H1 (cell line): ENCODE results near the gene INTS7. TPM values are rescaled to one million over a fixed set of nuclear protein-coding genes. Genes with fewer than 3 reads are reported as not detected.

ENCODE experiments used
- CTCF ChIA-PET: fragments of 300-600 bp; sonication (Branson Sonifier 250); formaldehyde crosslinking; loops from one replicate; lab custom pipeline; 2021; ENCODE audit not compliant: partially characterized antibody; lab: Charles Lee
- POLR2A ChIA-PET: fragments of 300-600 bp; sonication (Branson Sonifier 250); formaldehyde crosslinking; loops from one replicate; lab custom pipeline; 2021; ENCODE audit warnings: inconsistent platforms; ENCODE audit not compliant: partially characterized antibody; lab: Charles Lee
- DNase-seq, 2 experiments: peaks; one replicate each; pipeline versions ENCODE4 v3.0.0 to v3.0.0-alpha.2; 2010 to 2022; ENCODE audit warnings: low spot score in 2 of 2, low read depth in 1 of 2, mixed read lengths in 1 of 2
- FAIRE-seq: peaks from 2 replicates; lab custom pipeline; 2011; peaks lifted over from hg19 to GRCh38; lab: Jason Lieb, UNC
- H2AFZ ChIP-seq: 2 replicates; pipeline ENCODE4 v1.8.1; 2012; ENCODE audit warnings: low read length, inconsistent platforms
- H2AK5ac ChIP-seq: 2 replicates; pipeline ENCODE4 v1.6.1; 2013; ENCODE audit warnings: low read depth, low read length
- H2BK120ac ChIP-seq: replicated peaks from 2 replicates; pipeline ENCODE3; 2013; ENCODE audit warnings: low read depth, low read length, inconsistent platforms
- H2BK12ac ChIP-seq: 2 replicates; pipeline ENCODE4 v1.6.1; 2013; ENCODE audit warnings: low read depth, low read length
- H2BK15ac ChIP-seq: 2 replicates; pipeline ENCODE4 v1.6.1; 2013; ENCODE audit warnings: low read length
- H2BK20ac ChIP-seq: 2 replicates; pipeline ENCODE4 v1.6.1; 2013; ENCODE audit warnings: low read length
- H2BK5ac ChIP-seq: 2 replicates; pipeline ENCODE4 v1.6.1; 2013; ENCODE audit warnings: low read depth, low read length
- H3K14ac ChIP-seq: 2 replicates; pipeline ENCODE4 v1.6.1; 2013; ENCODE audit warnings: inconsistent platforms; ENCODE audit not compliant: insufficient read length
- H3K18ac ChIP-seq: 2 replicates; pipeline ENCODE4 v1.6.1; 2013; ENCODE audit warnings: low read length; ENCODE audit errors: extremely low read depth
- H3K23ac ChIP-seq: 2 replicates; pipeline ENCODE4 v1.6.1; 2013; ENCODE audit warnings: inconsistent platforms; ENCODE audit not compliant: insufficient read length
- H3K23me2 ChIP-seq: 2 replicates; pipeline ENCODE4 v1.6.1; 2013; ENCODE audit warnings: low read depth, low read length
- H3K27ac ChIP-seq: 2 replicates; pipeline ENCODE4 v1.6.1; 2011; ENCODE audit warnings: low read depth, low read length, inconsistent platforms
- H3K27me3 ChIP-seq, 4 experiments: replicated peaks in 1 of 4; 1 replicate in 1 of 4; 2 replicates in 3 of 4; pipeline versions ENCODE4 v1.6.1 to v1.8.1; 2011 to 2013; ENCODE audit warnings: low read length in 3 of 4, mild to moderate bottlenecking in 3 of 4, inconsistent platforms in 2 of 4, mixed read lengths in 2 of 4, moderate library complexity in 1 of 4; ENCODE audit not compliant: control insufficient read depth in 3 of 4, insufficient read depth in 3 of 4; ENCODE audit errors: extremely low read depth in 1 of 4
- H3K36me3 ChIP-seq, 4 experiments: 2 replicates each; pipeline versions ENCODE4 v1.6.1 to v1.8.1; 2011 to 2013; ENCODE audit warnings: mild to moderate bottlenecking in 4 of 4, low read length in 3 of 4, moderate library complexity in 2 of 4, control low read depth in 1 of 4, inconsistent platforms in 1 of 4; ENCODE audit not compliant: insufficient read depth in 4 of 4, control insufficient read depth in 2 of 4
- H3K4ac ChIP-seq: replicated peaks from 2 replicates; pipeline ENCODE3; 2013; ENCODE audit warnings: low read length, low read depth, mixed read lengths, inconsistent platforms; ENCODE audit not compliant: insufficient read length
- H3K4me1 ChIP-seq, 4 experiments: replicated peaks in 1 of 4; 1 replicate in 1 of 4; 2 replicates in 3 of 4; pipeline versions ENCODE4 v1.6.1 to v1.8.1; 2011 to 2013; ENCODE audit warnings: low read length in 3 of 4, inconsistent platforms in 2 of 4, mixed read lengths in 1 of 4; ENCODE audit not compliant: insufficient read depth in 4 of 4, control insufficient read depth in 3 of 4
- H3K4me2 ChIP-seq, 2 experiments: 2 replicates each; pipeline versions ENCODE4 v1.6.1 to v1.8.1; 2011 to 2013; ENCODE audit warnings: low read depth in 2 of 2, low read length in 2 of 2, control low read depth in 1 of 2, inconsistent platforms in 1 of 2, mild to moderate bottlenecking in 1 of 2; ENCODE audit not compliant: insufficient read depth in 1 of 2
- H3K4me3 ChIP-seq, 4 experiments: fragments of 200-600, 300-600 bp in 1 of 4; sonication (generic), shearing (Covaris generic), sonication (Bioruptor Twin) in 1 of 4; 2 replicates each; pipeline versions ENCODE4 v1.5.1 to v1.8.1; 2011 to 2016; ENCODE audit warnings: low read length in 4 of 4, low read depth in 3 of 4, control low read depth in 2 of 4, inconsistent platforms in 2 of 4, mild to moderate bottlenecking in 2 of 4, mixed read lengths in 1 of 4, moderate library complexity in 1 of 4; ENCODE audit not compliant: insufficient read depth in 2 of 4; ENCODE audit errors: extremely low read depth in 1 of 4
- H3K56ac ChIP-seq: replicated peaks from 2 replicates; pipeline ENCODE3; 2013; ENCODE audit warnings: low read depth, mild to moderate bottlenecking, mixed read lengths, low read length, inconsistent platforms; ENCODE audit not compliant: insufficient read length
- H3K79me1 ChIP-seq: 2 replicates; pipeline ENCODE4 v1.6.1; 2013; ENCODE audit warnings: low read depth, low read length, control low read depth
- H3K79me2 ChIP-seq, 2 experiments: 2 replicates each; pipeline versions ENCODE4 v1.6.1 to v1.8.1; 2012 to 2013; ENCODE audit warnings: low read length in 2 of 2, mild to moderate bottlenecking in 2 of 2, inconsistent platforms in 1 of 2; ENCODE audit not compliant: insufficient read depth in 2 of 2, control insufficient read depth in 1 of 2
- H3K9ac ChIP-seq, 4 experiments: replicated peaks in 1 of 4; 1 replicate in 1 of 4; 2 replicates in 3 of 4; pipeline versions ENCODE4 v1.6.1 to v1.8.1; 2011 to 2013; ENCODE audit warnings: low read depth in 3 of 4, low read length in 3 of 4, control low read depth in 2 of 4, mild to moderate bottlenecking in 2 of 4, moderate library complexity in 2 of 4, inconsistent platforms in 1 of 4; ENCODE audit errors: extremely low read depth in 1 of 4
- H3K9me3 ChIP-seq, 2 experiments: 2 replicates each; pipeline versions ENCODE4 v1.6.1 to v1.8.1; 2012 to 2013; ENCODE audit warnings: mild to moderate bottlenecking in 2 of 2, moderate library complexity in 2 of 2, control low read depth in 1 of 2, inconsistent platforms in 1 of 2, low read depth in 1 of 2, low read length in 1 of 2, mixed read lengths in 1 of 2; ENCODE audit not compliant: insufficient read depth in 2 of 2
- H4K20me1 ChIP-seq, 2 experiments: replicated peaks in 1 of 2; 2 replicates each; pipeline versions ENCODE3 to v1.8.1; 2011 to 2013; ENCODE audit warnings: inconsistent platforms in 2 of 2, low read length in 2 of 2, mild to moderate bottlenecking in 1 of 2; ENCODE audit not compliant: insufficient read depth in 2 of 2, control insufficient read depth in 1 of 2
- H4K5ac ChIP-seq: 2 replicates; pipeline ENCODE4 v1.6.1; 2013; ENCODE audit warnings: low read length, low read depth, mixed read lengths, inconsistent platforms; ENCODE audit not compliant: insufficient read length
- H4K8ac ChIP-seq: 2 replicates; pipeline ENCODE4 v1.8.0; 2013; ENCODE audit warnings: mild to moderate bottlenecking, moderate library complexity, low read length, inconsistent platforms; ENCODE audit not compliant: insufficient read depth; ENCODE audit errors: extremely low read depth
- H4K91ac ChIP-seq: replicated peaks from 2 replicates; pipeline ENCODE3; 2013; ENCODE audit warnings: low read length, mixed read lengths, inconsistent platforms; ENCODE audit not compliant: insufficient read length
- BRCA1 ChIP-seq: IDR thresholded peaks from 2 replicates; pipeline ENCODE4 v1.6.1; 2012; ENCODE audit warnings: low read depth, low read length, improper control_type of control experiment
- CBX8 ChIP-seq: fragments of 300-800, 300-1000 bp; sonication (generic); IDR thresholded peaks from 2 replicates; pipeline ENCODE4 v1.7.1; 2016; ENCODE audit warnings: low read depth, low read length, borderline replicate concordance
- CTCF ChIP-seq, 3 experiments: IDR thresholded peaks; 1 replicate in 2 of 3; 2 replicates in 1 of 3; pipeline versions ENCODE4 v1.5.1 to v1.6.1; 2011; ENCODE audit warnings: low read length in 3 of 3, mild to moderate bottlenecking in 3 of 3, inconsistent platforms in 2 of 3, low read depth in 1 of 3, moderate library complexity in 1 of 3; ENCODE audit not compliant: insufficient read depth in 1 of 3; ENCODE audit errors: control extremely low read depth in 1 of 3
- HDAC2 ChIP-seq, 2 experiments: fragments of 300-600 bp in 1 of 2; sonication (generic) in 1 of 2; IDR thresholded peaks; 2 replicates each; pipeline ENCODE4 v1.6.1; 2011 to 2012; ENCODE audit warnings: low read depth in 2 of 2, low read length in 2 of 2, mild to moderate bottlenecking in 2 of 2, moderate library complexity in 2 of 2, borderline replicate concordance in 1 of 2, inconsistent platforms in 1 of 2
- HDAC6 ChIP-seq: IDR thresholded peaks from one replicate; pipeline ENCODE4 v1.7.1; 2012; ENCODE audit warnings: low read depth, mild to moderate bottlenecking, inconsistent platforms, low read length, moderate library complexity
- KDM5A ChIP-seq: fragments of 200-600 bp; IDR thresholded peaks from 2 replicates; pipeline ENCODE4 v1.7.1; 2012; ENCODE audit warnings: mild to moderate bottlenecking, low read length, inconsistent platforms, mixed read lengths
- MAX ChIP-seq: IDR thresholded peaks from 2 replicates; pipeline ENCODE4 v1.6.1; 2012; ENCODE audit warnings: inconsistent platforms
- NRF1 ChIP-seq: IDR thresholded peaks from 2 replicates; pipeline ENCODE4 v1.6.1; 2011; ENCODE audit warnings: mild to moderate bottlenecking, low read depth, low read length, improper control_type of control experiment
- SIRT6 ChIP-seq: IDR thresholded peaks from one replicate; pipeline ENCODE4 v1.7.1; 2012; ENCODE audit warnings: low read length, inconsistent platforms
- SIX5 ChIP-seq: IDR thresholded peaks from 2 replicates; pipeline ENCODE4 v1.6.1; 2011; ENCODE audit warnings: mild to moderate bottlenecking, low read depth, low read length
- USF2 ChIP-seq: IDR thresholded peaks from 2 replicates; pipeline ENCODE4 v1.6.1; 2011; ENCODE audit warnings: low read length, improper control_type of control experiment
- WGBS, 2 experiments: shearing (Covaris generic) in 1 of 2; methylation state at CpG; one replicate each; pipeline versions ENCODE4 v1.1.6 to v1.1.7; 2013 to 2015; ENCODE audit warnings: low lambda C conversion rate in 2 of 2, mixed read lengths in 2 of 2, inconsistent platforms in 1 of 2, low coverage in 1 of 2, missing lambda C conversion rate in 1 of 2; ENCODE audit not compliant: insufficient replicate concordance in 2 of 2, insufficient coverage in 1 of 2, insufficient read length in 1 of 2; ENCODE audit errors: extremely low coverage in 1 of 2, missing lambda C conversion rate in 1 of 2; 5-methylcytosine and 5-hydroxymethylcytosine counted together
- polyA plus RNA-seq, 7 experiments: library from polyadenylated mRNA; depleted of rRNA in 3 of 7; stranded (reverse) in 5 of 7; unstranded in 2 of 7; fragments of >200 nt in 5 of 7; fragments of 200-250 nt in 2 of 7; gene quantifications; 1 replicate in 5 of 7; 2 replicates in 1 of 7; 4 replicates in 1 of 7; pipeline versions ENCODE4 v1.2.1 to v1.2.3, GENCODE V29; 2011 to 2013; ENCODE audit warnings: missing spikeins in 2 of 7, mixed read lengths in 2 of 7
- total RNA-seq: library from RNA; stranded (reverse); fragmentation: NEBNext Ultra II Directional; extraction: Animal tissue kit (Norgen Biotek cat#: 25700); gene quantifications from 2 replicates; pipeline ENCODE4 v1.2.1, GENCODE V29; 2021

The INTS7 gene
- total and polyA plus RNA-seq, 2 of the 8 experiments (the other 6 are each of a cell fraction or from before 2014, with no cell fraction given), result 15.2 to 22.4 TPM

GRCh38 chr1:212067787-212068186 is 32.4 kb upstream of the INTS7 start:
- H2AFZ ChIP-seq, result no peak overlapping the region
- no peak overlapping the region for H3K56ac ChIP-seq
- no peak overlapping the region for H2AK5ac ChIP-seq
- H3K4me3 ChIP-seq, result no peak overlapping the region
- no peaks in the 10 kb centered on the region for H3K27me3 ChIP-seq
- no peak overlapping the region for H2BK20ac ChIP-seq
- ChIA-PET POLR2A (no interaction called here), CTCF (no interaction called here)
- H3K36me3 ChIP-seq, result peaks cover 13 to 69% (median 51%) of the 10 kb centered on the region in 4 experiments
- no peaks in the 10 kb centered on the region for H3K79me1 ChIP-seq
- no peak overlapping the region for H4K5ac ChIP-seq
- no peaks in the 10 kb centered on the region for H3K23me2 ChIP-seq
- WGBS, 2 experiments, result 92% methylated on average over 3 of the region's 3 CpGs; no CpG with 5 or more reads in 1 of the 2 experiments
- H3K9ac ChIP-seq, result no peak overlapping the region
- no peaks in the 10 kb centered on the region for H3K79me2 ChIP-seq
- H4K91ac ChIP-seq, result no peak overlapping the region
- H2BK120ac ChIP-seq, result no peak overlapping the region
- no peaks in the 10 kb centered on the region for H3K4me1 ChIP-seq
- no peak overlapping the region for H4K8ac ChIP-seq
- H2BK12ac ChIP-seq, result no peak overlapping the region
- no peak overlapping the region for H3K14ac ChIP-seq
- no peak overlapping the region for H3K4me2 ChIP-seq
- H3K4ac ChIP-seq, result no peak overlapping the region
- H2BK5ac ChIP-seq, result no peak overlapping the region
- FAIRE-seq, result no peak
- no peak for DNase-seq
- no peak overlapping the region for H3K18ac ChIP-seq
- no peak overlapping the region for H3K27ac ChIP-seq
- no peak overlapping the region for H3K23ac ChIP-seq
- H4K20me1 ChIP-seq, result peaks cover 0 to 1% of the 10 kb centered on the region in 2 experiments
- no peak overlapping the region for H2BK15ac ChIP-seq
- H3K9me3 ChIP-seq, result no peaks in the 10 kb centered on the region
- no peak for TF ChIP-seq SIX5
- no peak for TF ChIP-seq USF2
- TF ChIP-seq MAX, result no peak
- TF ChIP-seq BRCA1, result no peak
- no peak for TF ChIP-seq CBX8
- no peak for TF ChIP-seq NRF1
- TF ChIP-seq HDAC2 (IDR thresholded peaks at IDR 0.05; ENCODE audit: borderline replicate concordance in 1 of 2, low read depth in 2 of 2, low read length in 2 of 2), result no peak
- no peak for TF ChIP-seq HDAC6
- TF ChIP-seq SIRT6, result no peak
- TF ChIP-seq KDM5A, result no peak
- TF ChIP-seq CTCF (IDR thresholded peaks at IDR 0.05; ENCODE audit: control extremely low read depth in 1 of 3, insufficient read depth in 1 of 3, low read depth in 1 of 3, low read length in 3 of 3), result no peak
